ENCODE results near the gene MEIOB. TPM values are rescaled to one million over a fixed set of nuclear protein-coding genes. Genes with fewer than 3 reads are reported as not detected.

The MEIOB gene
- total RNA-seq, 1 experiment from 2014 or later, result not detected

DNA sequence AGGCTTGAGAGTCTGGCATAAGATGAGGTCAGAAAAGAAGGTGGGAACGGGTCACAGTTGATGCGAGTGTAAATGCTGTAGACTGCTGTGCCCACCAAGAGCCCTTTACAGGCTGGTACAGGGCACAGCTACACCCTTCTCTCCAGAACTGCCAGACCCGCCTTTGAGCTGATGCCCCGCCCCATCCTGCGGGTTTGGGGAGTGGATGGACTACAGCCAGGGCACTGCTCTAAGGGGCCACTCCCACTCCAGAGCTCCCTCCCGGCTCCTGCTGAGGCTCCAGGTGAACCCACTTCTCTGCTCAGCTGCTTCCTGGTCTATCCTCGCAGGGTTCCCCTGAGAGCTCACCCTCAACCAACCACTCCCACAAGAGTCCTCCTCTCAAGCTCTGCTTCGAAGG is 12.3 kb downstream of the MEIOB start:
- no peak overlapping the region for H2AFZ ChIP-seq (ENCODE audit: low read length)
- ATAC-seq (no peak), DNase-seq (no peak)
- no peaks in the 10 kb centered on the region for H3K79me2 ChIP-seq (ENCODE audit: low read length)
- H3K4me1 ChIP-seq (ENCODE audit: insufficient read depth, low read length), result no peaks in the 10 kb centered on the region
- no peaks in the 10 kb centered on the region for H3K9me2 ChIP-seq (replicated peaks; ENCODE audit: low read length)
- H3K4me2 ChIP-seq (ENCODE audit: low read length), result no peak overlapping the region
- no peaks in the 10 kb centered on the region for H3K9me3 ChIP-seq (ENCODE audit: low read length)
- ChIA-PET POLR2A (ENCODE audit: unreplicated experiment) (no interaction called here), CTCF (no interaction called here)
- no peaks in the 10 kb centered on the region for H3K36me3 ChIP-seq (ENCODE audit: low read depth, low read length)
- H3F3A ChIP-seq (ENCODE audit: low read length, unreplicated experiment), result no peaks in the 10 kb centered on the region
- H4K20me1 ChIP-seq (ENCODE audit: low read length), result no peaks in the 10 kb centered on the region
- H3K27ac ChIP-seq (ENCODE audit: low read length), result no peak overlapping the region
- H3K4me3 ChIP-seq (ENCODE audit: low read length), result no peak overlapping the region
- TF ChIP-seq EZH2 (IDR thresholded peaks at IDR 0.05; ENCODE audit: low read length, unreplicated experiment), result no peak
- H3K9ac ChIP-seq (ENCODE audit: low read length), result no peak overlapping the region
- intact Hi-C loops (cut with micrococcal nuclease), result no loop called here
- BruUV-seq (replicated peaks), result no TSS peak
- H3K27me3 ChIP-seq (ENCODE audit: low read length), result no peaks in the 10 kb centered on the region

DNA sequence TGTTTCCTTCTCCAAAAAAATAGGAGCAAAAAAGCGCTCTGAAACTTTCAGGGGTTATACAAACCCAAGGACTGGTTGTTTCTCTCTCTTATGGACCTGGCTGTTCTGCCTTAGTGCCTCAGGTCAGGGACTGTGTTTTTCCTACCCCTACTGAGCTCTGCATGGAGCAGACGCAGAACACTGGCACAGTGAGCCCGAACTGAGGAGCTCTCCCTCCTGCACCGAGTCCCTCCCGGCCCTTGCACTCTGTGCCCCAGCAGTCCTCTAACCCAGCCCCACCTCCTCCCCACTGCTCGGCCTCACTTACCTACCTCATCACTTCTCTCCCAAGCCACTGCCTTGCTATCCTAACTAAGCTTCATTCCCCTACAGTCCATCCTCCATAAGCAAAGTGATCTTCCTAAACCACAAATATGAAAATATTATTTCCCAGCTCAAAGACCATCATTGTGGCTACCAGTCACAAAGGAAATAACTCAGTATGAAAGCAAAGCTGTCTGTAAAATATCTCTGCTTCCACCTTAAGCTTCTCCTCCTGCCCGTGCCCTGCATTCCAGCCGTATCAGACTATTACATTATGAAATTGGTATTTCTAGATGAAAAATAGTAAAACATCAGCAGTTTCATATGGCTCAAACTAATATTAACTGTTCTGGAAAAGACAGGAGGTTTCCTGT is 13.6 kb downstream of the MEIOB start:
- no peaks in the 10 kb centered on the region for H3K9me2 ChIP-seq (replicated peaks; ENCODE audit: low read length)
- no peak for ATAC-seq
- TF ChIP-seq EZH2 (IDR thresholded peaks at IDR 0.05; ENCODE audit: low read length, unreplicated experiment) (no peak), EZH2phosphoT487 (IDR thresholded peaks at IDR 0.05; ENCODE audit: borderline replicate concordance, low read length) (no peak)
- TF ChIP-seq, protein P1, sequence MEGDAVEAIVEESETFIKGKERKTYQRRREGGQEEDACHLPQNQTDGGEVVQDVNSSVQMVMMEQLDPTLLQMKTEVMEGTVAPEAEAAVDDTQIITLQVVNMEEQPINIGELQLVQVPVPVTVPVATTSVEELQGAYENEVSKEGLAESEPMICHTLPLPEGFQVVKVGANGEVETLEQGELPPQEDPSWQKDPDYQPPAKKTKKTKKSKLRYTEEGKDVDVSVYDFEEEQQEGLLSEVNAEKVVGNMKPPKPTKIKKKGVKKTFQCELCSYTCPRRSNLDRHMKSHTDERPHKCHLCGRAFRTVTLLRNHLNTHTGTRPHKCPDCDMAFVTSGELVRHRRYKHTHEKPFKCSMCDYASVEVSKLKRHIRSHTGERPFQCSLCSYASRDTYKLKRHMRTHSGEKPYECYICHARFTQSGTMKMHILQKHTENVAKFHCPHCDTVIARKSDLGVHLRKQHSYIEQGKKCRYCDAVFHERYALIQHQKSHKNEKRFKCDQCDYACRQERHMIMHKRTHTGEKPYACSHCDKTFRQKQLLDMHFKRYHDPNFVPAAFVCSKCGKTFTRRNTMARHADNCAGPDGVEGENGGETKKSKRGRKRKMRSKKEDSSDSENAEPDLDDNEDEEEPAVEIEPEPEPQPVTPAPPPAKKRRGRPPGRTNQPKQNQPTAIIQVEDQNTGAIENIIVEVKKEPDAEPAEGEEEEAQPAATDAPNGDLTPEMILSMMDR (conservative IDR thresholded peaks at IDR 0.05; ENCODE audit: low read depth, low read length), result no peak
- no peak overlapping the region for H3K9ac ChIP-seq (ENCODE audit: low read length)
- ChIA-PET POLR2A (ENCODE audit: unreplicated experiment) (no interaction called here), CTCF (no interaction called here)
- H3K27me3 ChIP-seq (ENCODE audit: low read length), result no peaks in the 10 kb centered on the region
- H3F3A ChIP-seq (ENCODE audit: low read length, unreplicated experiment), result no peaks in the 10 kb centered on the region
- no TSS peak for BruUV-seq (replicated peaks)
- no peak overlapping the region for H2AFZ ChIP-seq (ENCODE audit: low read length)
- no peaks in the 10 kb centered on the region for H3K4me1 ChIP-seq (ENCODE audit: insufficient read depth, low read length)
- H3K4me3 ChIP-seq (ENCODE audit: low read length), result no peak overlapping the region
- no peak overlapping the region for H3K4me2 ChIP-seq (ENCODE audit: low read length)
- no peak overlapping the region for H3K27ac ChIP-seq (ENCODE audit: low read length)
- H3K79me2 ChIP-seq (ENCODE audit: low read length), result no peaks in the 10 kb centered on the region
- intact Hi-C loops (cut with micrococcal nuclease), result no loop called here
- no peaks in the 10 kb centered on the region for H3K9me3 ChIP-seq (ENCODE audit: low read length)
- DNase-seq, result no peak
- H4K20me1 ChIP-seq (ENCODE audit: low read length), result no peaks in the 10 kb centered on the region
- H3K36me3 ChIP-seq (ENCODE audit: low read depth, low read length), result no peaks in the 10 kb centered on the region

DNA sequence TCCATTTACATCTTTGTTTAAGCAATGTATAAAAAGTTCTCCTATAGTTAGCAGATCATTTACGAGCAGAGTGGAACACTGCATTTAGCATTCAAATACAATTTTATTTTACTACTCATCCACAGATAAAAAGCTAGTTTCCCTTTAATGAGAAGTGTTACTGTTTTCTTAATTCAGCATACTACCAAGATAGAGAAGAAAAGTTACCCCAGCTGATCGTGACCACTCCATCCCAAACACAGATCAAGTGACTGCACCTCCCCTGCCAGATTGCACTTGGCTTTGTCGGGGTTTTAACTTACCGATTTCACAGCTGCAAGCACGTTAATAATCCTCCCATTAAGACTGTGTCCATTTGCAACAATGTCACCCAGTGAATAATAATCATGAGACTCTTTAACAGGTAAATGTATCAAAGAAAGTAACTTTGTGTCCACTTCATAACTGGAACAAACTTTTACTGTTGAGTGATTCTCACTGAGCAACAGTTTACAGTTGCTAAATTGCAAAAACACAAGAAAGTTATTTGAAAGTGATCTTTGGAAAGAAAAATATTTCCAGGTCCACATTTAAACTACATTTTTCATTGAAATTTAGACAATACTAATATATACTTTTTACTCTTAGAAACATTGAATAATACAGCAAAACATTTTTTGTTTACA is 14.4 kb downstream of the MEIOB start:
- no TSS peak for BruUV-seq (replicated peaks)
- no peaks in the 10 kb centered on the region for H3K79me2 ChIP-seq (ENCODE audit: low read length)
- no peak overlapping the region for H3K27ac ChIP-seq (ENCODE audit: low read length)
- H3K4me1 ChIP-seq (ENCODE audit: insufficient read depth, low read length), result no peaks in the 10 kb centered on the region
- TF ChIP-seq EZH2 (IDR thresholded peaks at IDR 0.05; ENCODE audit: low read length, unreplicated experiment), result no peak
- TF ChIP-seq EZH2phosphoT487 (IDR thresholded peaks at IDR 0.05; ENCODE audit: borderline replicate concordance, low read length), result no peak
- TF ChIP-seq, protein P1 (conservative IDR thresholded peaks at IDR 0.05; ENCODE audit: low read depth, low read length), result no peak
- POLR2A ChIA-PET (ENCODE audit: unreplicated experiment), result no interaction called here
- no peaks in the 10 kb centered on the region for H3K9me3 ChIP-seq (ENCODE audit: low read length)
- H3K36me3 ChIP-seq (ENCODE audit: low read depth, low read length), result no peaks in the 10 kb centered on the region
- H3K4me2 ChIP-seq (ENCODE audit: low read length), result no peak overlapping the region
- H3K27me3 ChIP-seq (ENCODE audit: low read length), result no peaks in the 10 kb centered on the region
- H3F3A ChIP-seq (ENCODE audit: low read length, unreplicated experiment), result no peaks in the 10 kb centered on the region
- ATAC-seq, result no peak
- DNase-seq, result no peak
- CTCF ChIA-PET, result no interaction called here
- H3K9ac ChIP-seq (ENCODE audit: low read length), result no peak overlapping the region
- intact Hi-C loops (cut with micrococcal nuclease), result no loop called here
- no peaks in the 10 kb centered on the region for H3K9me2 ChIP-seq (replicated peaks; ENCODE audit: low read length)
- no peaks in the 10 kb centered on the region for H4K20me1 ChIP-seq (ENCODE audit: low read length)
- H2AFZ ChIP-seq (ENCODE audit: low read length), result no peak overlapping the region
- H3K4me3 ChIP-seq (ENCODE audit: low read length), result no peak overlapping the region
